Kidney (tissue), 14 donors: Measurements from ENCODE around the gene SLC7A8. TPM values are rescaled to one million over a fixed set of nuclear protein-coding genes. Genes with fewer than 3 reads are reported as not detected.
"Not testable (repeated sequence)": the region's sequence is repeated elsewhere in the genome, so short reads cannot be mapped to it uniquely, and the experiment has no call there.

Experiments
- DNase-seq, 5 donors: peaks; one replicate each; pipeline ENCODE4 v3.0.0-alpha.2; 2013 to 2020
- FAIRE-seq: peaks from 2 replicates; lab custom pipeline; 2012; peaks lifted over from hg19 to GRCh38; lab: Jason Lieb, UNC
- H3K27ac ChIP-seq, 2 donors: one replicate each; pipeline ENCODE4 v1.7.0; 2013; ENCODE audit warnings: low read depth in 2 of 2, low read length in 2 of 2, inconsistent platforms in 1 of 2
- H3K27me3 ChIP-seq: one replicate; pipeline ENCODE4 v1.7.1; 2013; ENCODE audit warnings: low read length, inconsistent platforms; ENCODE audit not compliant: control insufficient read depth, insufficient read depth
- H3K36me3 ChIP-seq, 3 donors: one replicate each; pipeline versions ENCODE4 v1.7.0 to v1.7.1; 2013; ENCODE audit warnings: low read length in 3 of 3, control low read depth in 1 of 3, inconsistent platforms in 1 of 3; ENCODE audit not compliant: insufficient read depth in 3 of 3, control insufficient read depth in 2 of 3
- H3K4me1 ChIP-seq, 3 donors: one replicate each; pipeline versions ENCODE4 v1.7.0 to v1.7.1; 2013; ENCODE audit warnings: low read length in 3 of 3, inconsistent platforms in 1 of 3, low read depth in 1 of 3; ENCODE audit not compliant: control insufficient read depth in 2 of 3, insufficient read depth in 2 of 3
- H3K4me3 ChIP-seq, 3 donors: one replicate each; pipeline versions ENCODE4 v1.7.0 to v1.8.1; 2013; ENCODE audit warnings: low read length in 3 of 3, control low read depth in 1 of 3, inconsistent platforms in 1 of 3
- H3K9ac ChIP-seq, 3 donors: one replicate each; pipeline versions ENCODE4 v1.7.0 to v1.7.1; 2013; ENCODE audit warnings: low read length in 3 of 3, control low read depth in 1 of 3, inconsistent platforms in 1 of 3
- H3K9me3 ChIP-seq, 3 donors: one replicate each; pipeline versions ENCODE4 v1.7.0 to v1.7.1; 2013; ENCODE audit warnings: low read length in 3 of 3, control low read depth in 1 of 3, inconsistent platforms in 1 of 3; ENCODE audit not compliant: control insufficient read depth in 2 of 3, insufficient read depth in 1 of 3
- intact Hi-C: fragments of 100-400 bp; cut with DNase I; formaldehyde crosslinking; loops from one replicate; pipeline ENCODE4 v1.11.1; 2022
- polyA plus RNA-seq: library from polyadenylated mRNA; stranded (reverse); fragments of 350-450 nt; fragmentation: Illumina TruSeq; extraction: RNeasy Lipid Tissue Mini Kit (QIAGEN cat#74804); gene quantifications from one replicate; pipeline ENCODE4 v1.2.3, GENCODE V29; 2014; ENCODE audit warnings: low read depth, low replicate concordance; ENCODE audit not compliant: insufficient read depth
- total RNA-seq: library from RNA; stranded (reverse); fragmentation: NEBNext Ultra II Directional; extraction: Animal tissue kit (Norgen Biotek cat#: 25700); gene quantifications from one replicate; pipeline ENCODE4 v1.2.1, GENCODE V29; 2021
- TF ChIP-seq, protein P1 (sequence below): IDR thresholded peaks from 3 replicates; pipeline ENCODE4 v1.5.1; 2012; ENCODE audit warnings: mild to moderate bottlenecking, moderate library complexity, borderline replicate concordance; ENCODE audit not compliant: insufficient read depth; ENCODE audit errors: extremely low read depth
- donor health status: control.
- donor health status: control.
- donor health status: control.
- donor health status: control.
- donor health status: control.
- donor health status: DM: yes; HTN: yes; CAD: no.
- donor health status: Normal renal cell carcinoma (clear cell type).

The SLC7A8 gene
- total and polyA plus RNA-seq, 2 donors from 2014 or later = 22.9 to 210 TPM

DNA sequence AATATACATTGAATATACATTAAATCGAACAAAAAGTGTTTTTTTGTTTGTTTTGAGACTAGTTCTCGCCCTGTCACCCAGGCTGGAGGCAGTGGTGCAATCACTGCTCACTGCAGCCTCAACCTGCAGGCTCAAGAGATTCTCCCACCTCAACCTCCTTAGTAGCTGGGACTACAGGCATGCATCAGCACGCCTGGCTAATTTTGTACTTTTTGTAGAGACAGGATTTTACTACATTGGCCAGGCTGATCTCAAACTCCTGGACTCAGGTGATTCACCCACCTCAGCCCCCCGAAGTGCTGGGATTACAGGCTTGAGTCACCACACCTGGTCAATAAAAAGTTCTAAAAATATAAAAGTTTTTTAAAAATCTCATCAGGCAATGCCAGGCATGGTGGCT is 44.1 kb upstream of the SLC7A8 start:
- intact Hi-C loops = no loop called here
- Histone ChIP-seq H3K36me3 (no peaks in the 10 kb centered on the region), H3K4me1 (no peaks in the 10 kb centered on the region), H3K27ac (no peak overlapping the region), H3K9me3 (no peaks in the 10 kb centered on the region), H3K27me3 (no peaks in the 10 kb centered on the region), H3K4me3 (no peak overlapping the region), H3K9ac (no peak overlapping the region)
- DNase-seq (no peak), FAIRE-seq (no peak)
- TF ChIP-seq, protein P1, sequence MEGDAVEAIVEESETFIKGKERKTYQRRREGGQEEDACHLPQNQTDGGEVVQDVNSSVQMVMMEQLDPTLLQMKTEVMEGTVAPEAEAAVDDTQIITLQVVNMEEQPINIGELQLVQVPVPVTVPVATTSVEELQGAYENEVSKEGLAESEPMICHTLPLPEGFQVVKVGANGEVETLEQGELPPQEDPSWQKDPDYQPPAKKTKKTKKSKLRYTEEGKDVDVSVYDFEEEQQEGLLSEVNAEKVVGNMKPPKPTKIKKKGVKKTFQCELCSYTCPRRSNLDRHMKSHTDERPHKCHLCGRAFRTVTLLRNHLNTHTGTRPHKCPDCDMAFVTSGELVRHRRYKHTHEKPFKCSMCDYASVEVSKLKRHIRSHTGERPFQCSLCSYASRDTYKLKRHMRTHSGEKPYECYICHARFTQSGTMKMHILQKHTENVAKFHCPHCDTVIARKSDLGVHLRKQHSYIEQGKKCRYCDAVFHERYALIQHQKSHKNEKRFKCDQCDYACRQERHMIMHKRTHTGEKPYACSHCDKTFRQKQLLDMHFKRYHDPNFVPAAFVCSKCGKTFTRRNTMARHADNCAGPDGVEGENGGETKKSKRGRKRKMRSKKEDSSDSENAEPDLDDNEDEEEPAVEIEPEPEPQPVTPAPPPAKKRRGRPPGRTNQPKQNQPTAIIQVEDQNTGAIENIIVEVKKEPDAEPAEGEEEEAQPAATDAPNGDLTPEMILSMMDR = no peak

DNA sequence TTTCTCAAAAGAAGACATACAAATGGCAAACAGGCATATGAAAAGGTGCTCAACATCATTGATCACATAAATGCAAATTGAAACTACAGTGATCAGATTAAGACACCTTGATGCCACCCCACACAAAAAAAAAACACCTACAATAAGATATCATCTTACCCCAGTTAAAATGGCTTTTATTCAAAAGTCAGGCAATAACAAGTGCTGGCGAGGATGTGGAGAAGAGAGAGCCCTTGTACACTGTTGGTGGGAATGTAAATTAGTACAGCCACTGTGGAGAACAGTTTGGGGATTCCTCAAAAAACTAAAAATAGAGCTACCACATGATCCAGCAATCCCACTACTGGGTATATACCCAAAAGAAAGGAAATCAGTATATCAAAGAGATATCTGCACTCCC is 41.5 kb upstream of the SLC7A8 start:
- not testable (repeated sequence) for FAIRE-seq

DNA sequence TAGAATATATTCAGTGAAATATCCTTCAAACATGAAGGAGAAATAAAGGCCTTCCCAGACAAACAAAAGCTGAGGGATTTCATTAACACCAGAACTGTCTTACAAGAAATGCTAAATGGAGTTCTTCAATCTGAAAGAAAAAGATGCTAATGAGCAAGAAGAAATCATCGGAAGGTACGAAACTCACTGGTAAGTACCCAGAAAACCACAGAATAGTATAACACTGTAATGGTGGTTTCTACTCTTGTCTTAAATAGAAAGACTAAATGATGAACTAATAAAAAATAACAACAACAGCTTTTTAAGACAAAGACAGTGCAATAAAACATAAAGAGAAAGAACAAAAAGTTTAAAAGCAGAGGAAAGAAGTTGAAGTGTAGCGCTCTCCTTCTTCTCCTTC is 35.6 kb upstream of the SLC7A8 start:
- no peak for FAIRE-seq
- no peak overlapping the region for H3K9ac ChIP-seq
- intact Hi-C loops = no loop called here
- TF ChIP-seq, protein P1 = no peak
- H3K27ac ChIP-seq = no peak overlapping the region
- no peaks in the 10 kb centered on the region for H3K9me3 ChIP-seq
- no peaks in the 10 kb centered on the region for H3K36me3 ChIP-seq
- H3K4me3 ChIP-seq = no peak overlapping the region
- no peaks in the 10 kb centered on the region for H3K27me3 ChIP-seq
- DNase-seq = no peak
- H3K4me1 ChIP-seq = no peaks in the 10 kb centered on the region

More for the DNA sequence above, 41.5 kb upstream of the SLC7A8 start:
- H3K4me1 ChIP-seq, intact Hi-C loops, H3K4me3 ChIP-seq, DNase-seq, H3K9me3 ChIP-seq, H3K36me3 ChIP-seq, H3K27me3 ChIP-seq, H3K27ac ChIP-seq, H3K9ac ChIP-seq: not testable (repeated sequence)

GRCh38 chr14:23217032-23218020 is 33.9 kb upstream of the SLC7A8 start:
- no peaks in the 10 kb centered on the region for H3K9me3 ChIP-seq
- no peak overlapping the region for H3K27ac ChIP-seq
- TF ChIP-seq, protein P1 = no peak
- no peak overlapping the region for H3K9ac ChIP-seq
- DNase-seq (peak in 1 of 5 donors; percentile 34), FAIRE-seq (no peak)
- H3K4me1 ChIP-seq = no peaks in the 10 kb centered on the region
- intact Hi-C loops = no loop called here
- no peaks in the 10 kb centered on the region for H3K36me3 ChIP-seq
- H3K4me3 ChIP-seq = no peak overlapping the region
- no peaks in the 10 kb centered on the region for H3K27me3 ChIP-seq
